HG03378 (cell line): ENCODE measurements around the gene NELFB.

Source experiments
- ATAC-seq: cut with Tn5 transposase; IDR thresholded peaks from one replicate; pipeline ENCODE4 v1.9.1; 2021; ENCODE audit warnings: mild to moderate bottlenecking, moderate library complexity; ENCODE audit not compliant: unreplicated experiment

Gene NELFB

DNA sequence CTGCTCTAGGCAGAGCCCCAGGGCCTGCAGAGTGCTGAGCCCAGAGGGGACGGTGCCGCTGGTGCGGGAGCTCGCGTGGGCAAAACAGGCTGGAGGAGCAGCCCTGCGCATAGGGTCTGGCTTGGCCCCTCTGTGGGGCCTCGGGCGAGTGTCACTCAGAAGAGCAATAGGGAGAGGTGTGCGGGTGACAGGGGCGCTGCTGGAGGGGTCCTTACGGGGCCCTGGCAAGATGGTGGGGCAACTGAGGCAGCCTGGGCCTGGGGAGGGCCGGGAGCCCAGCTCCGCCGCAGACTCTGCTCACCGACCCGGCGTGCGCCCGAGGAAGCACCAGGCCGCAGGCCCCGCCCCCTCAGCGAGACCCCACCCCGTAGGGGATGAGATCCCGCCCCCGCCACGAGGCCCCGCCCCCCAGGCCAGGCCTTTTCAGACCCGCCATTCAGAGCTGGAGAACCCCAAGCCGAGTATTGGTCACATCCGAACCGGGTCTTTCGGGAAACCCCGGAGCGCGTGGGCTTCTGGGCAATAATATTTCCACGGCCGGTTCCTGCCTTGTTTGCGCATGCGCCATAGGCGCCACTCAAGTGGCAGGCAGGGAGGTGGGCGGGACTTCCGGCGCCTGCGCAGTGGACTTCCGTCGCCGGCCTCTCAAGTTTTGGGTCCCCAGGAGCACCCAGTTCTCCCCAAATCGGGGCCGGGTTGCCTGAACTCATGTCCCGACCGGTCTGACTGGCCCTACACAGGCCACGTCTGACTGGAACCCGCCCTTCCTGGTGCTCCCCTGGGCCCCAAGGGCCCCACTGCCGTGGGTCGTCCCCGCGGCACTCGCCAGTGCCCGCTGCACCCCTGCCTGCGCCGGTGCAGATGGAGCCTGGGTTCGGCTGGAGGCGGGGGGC, 31.8 kb upstream of the NELFB start:
- ATAC-seq: peak; percentile 56

DNA sequence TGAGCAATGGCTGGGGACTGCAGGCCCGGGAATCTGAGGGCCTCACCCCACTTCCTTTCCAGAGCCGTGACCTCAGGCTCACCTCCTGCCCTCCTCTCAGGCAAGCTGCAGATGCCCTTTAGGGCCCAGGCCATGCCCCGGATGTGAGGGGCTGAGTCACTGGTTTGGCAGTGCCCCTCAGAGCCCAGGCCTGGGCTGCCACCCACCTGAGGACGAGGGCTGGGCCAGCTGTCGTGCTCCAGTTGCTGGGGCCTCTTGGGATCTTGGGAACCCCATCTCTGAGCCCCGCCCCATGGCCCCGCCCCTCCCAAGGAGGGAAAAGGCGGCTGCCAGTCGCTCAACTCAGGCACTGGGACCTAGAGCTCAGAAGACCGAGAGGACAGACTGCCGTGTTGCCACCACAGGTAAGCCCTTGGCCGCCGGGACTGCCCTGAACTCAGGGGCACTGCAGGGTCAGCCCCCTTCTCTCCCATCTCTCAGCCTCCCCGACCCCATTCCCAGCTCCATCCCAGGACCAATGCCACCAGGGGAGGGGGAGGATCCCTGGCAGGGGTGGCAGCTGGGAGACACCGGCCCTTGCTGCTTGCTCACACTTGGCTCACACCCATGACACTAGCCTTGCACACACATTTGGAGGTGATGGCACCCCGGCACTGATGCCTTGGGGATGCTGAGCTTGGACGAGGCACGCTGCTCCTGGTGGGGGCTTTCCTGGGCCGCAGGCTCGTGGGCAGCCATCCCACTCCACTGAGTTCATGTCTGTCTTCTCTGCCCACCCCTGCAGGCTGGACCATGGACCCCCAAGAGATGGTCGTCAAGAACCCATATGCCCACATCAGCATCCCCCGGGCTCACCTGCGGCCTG, 30.1 kb upstream of the NELFB start, which contains the start of gene CYSRT1:
Gene CYSRT1, plus strand, starts transcription at position 345 of the 865 bp plus-strand sequence. Its CDS starts 448 bp downstream, at position 793.
- no peak for ATAC-seq

DNA sequence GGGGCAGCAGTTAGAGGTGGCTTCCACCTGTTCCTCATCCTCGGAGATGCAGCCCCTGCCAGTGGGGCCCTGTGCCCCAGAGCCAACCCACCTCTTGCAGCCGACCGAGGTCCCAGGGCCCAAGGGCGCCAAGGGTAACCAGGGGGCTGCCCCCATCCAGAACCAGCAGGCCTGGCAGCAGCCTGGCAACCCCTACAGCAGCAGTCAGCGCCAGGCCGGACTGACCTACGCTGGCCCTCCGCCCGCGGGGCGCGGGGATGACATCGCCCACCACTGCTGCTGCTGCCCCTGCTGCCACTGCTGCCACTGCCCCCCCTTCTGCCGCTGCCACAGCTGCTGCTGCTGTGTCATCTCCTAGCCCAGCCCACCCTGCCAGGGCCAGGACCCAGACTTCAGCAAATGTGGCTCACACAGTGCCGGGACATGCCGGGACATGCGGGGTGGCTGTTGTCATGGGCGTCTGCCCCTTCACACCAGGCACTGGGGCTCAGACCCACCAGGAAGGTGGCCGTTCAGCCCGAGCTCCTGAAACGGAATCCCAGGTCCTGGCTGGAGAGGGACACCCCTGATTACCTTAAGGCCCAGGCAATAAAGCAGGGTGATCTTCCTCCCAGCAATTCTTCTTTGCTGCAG, 29.3 kb upstream of the NELFB start:
- ATAC-seq: no peak

DNA sequence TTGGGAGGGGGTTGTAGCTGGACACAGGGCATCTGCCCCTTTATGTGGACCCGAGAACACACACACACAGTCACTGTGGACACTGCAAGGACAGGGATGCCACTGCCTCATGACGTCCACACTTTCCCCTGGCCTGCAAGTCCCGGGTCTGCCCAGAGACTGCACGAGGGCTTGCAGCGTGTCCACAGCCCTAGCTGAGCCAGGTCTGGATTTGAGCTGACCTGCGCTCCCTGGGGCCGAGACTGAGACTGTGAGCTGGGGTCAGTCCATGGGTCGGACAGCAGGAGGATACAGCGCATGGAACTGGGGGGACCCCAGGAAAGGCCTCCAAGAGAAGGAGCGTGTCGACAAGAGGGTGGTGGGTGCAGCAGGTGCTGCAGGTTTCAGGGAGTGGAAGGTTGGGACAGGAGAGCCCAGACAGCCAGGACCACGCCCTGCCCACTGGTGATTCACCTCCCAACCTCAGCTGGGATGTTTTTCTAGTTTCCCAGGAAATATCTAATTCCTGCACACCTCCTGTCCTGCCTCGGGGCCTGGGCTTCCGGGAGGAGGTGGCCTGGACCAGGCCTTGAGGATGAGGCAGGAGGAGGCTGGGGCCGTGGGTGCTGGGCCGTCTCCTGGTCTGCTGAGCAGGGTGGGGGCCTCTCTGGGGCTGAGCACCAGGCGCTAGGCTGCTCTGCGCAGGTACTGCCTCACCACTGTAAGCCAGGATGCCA, 28.6 kb upstream of the NELFB start:
- no peak for ATAC-seq

DNA sequence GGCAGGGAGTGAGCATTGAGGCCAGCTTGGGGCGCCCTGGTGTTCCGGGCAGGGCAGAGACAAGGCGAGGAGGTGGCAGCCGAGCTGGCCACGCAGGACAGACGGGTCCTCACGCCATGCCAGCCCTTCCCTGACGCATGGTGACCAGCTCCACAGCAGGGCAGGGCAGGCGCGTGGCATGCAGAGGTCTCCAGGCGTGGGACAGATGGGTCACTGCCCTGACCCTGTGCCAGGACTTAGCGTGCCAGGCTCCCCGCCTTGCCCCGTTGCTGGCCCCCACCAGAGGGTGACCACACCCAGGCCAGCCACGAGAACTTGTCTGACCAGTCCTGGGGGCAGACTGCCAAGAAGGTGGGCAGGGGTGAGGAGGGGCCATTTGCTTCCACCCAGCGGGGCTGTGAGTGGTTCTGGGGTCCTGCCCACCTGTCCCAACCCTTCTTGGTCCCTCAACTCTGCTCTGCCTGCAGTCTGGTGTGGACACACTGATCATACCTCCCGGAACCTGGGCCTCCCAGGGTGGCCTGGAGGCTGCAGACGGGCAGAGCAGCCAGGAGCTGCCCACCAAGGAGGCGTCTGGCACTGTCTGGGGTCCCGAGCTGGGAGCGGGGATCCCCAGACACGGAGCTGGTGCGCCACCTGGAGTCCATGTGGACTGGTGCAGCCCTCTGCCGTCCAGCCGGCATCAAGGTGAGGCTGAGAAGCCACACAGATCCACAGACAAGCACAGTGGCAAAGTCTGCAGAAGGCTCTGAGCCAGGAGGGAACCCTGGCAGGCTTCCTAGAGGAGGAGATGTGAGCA, 27.9 kb upstream of the NELFB start, which contains the start of gene RNF224:
Gene RNF224, plus strand, starts transcription at position 449 of the 799 bp plus-strand sequence. CDS start 834 bp downstream, outside the sequence.
- ATAC-seq: no peak

DNA sequence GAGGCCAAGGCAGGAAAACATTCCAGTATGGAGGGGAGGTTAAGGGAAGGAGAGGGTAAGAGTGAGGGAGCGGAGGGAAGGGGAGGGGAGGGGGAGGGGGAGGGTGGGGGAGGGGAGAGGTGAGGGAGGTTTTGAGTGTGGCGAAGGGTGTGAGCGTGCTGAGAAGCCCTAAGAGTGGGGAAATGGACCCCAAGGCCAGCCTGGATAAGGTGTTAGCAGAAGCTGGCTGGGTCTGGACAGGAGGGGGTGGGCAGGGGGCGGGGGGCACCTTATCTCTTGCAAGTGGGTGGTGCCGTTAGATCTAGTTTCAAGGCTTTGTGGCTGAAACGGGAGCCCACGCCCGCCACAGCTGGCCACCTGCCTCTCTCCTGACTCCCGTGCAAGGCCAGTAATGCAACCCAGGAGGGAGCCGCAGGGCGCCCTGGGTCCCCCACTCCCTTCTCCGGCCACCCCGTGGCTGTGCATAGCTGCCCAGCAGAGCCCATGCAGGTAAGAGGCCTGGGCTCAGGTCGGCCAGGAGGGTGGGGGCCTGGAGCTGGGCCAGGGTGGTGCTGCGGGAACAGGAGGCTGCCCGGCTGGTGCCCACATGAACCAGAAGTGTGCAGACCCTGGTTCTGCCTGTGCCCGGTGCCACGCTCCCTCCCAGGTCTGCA, 27.1 kb upstream of the NELFB start:
- ATAC-seq: no peak

DNA sequence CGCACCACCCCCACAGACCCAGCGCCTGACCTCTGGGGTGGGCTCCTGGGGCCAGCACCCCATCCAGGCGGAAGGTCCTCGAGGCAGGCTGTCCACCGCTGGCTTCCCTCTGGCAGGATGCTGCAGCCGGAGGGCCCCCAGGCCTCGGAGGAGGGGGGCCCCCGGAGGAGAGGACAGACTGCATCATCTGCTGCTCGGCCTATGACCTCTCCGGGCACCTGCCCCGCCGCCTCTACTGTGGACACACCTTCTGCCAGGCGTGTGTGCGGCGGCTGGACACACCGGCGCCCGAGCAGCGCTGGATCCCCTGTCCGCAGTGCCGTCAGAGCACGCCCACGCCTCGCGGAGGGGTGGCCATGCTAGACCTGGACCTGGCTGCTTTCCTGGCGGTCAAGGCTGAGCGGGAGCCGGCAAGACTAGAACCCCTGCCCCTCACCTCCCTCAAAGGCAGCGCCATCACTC, 26.6 kb upstream of the NELFB start:
- no peak for ATAC-seq

DNA sequence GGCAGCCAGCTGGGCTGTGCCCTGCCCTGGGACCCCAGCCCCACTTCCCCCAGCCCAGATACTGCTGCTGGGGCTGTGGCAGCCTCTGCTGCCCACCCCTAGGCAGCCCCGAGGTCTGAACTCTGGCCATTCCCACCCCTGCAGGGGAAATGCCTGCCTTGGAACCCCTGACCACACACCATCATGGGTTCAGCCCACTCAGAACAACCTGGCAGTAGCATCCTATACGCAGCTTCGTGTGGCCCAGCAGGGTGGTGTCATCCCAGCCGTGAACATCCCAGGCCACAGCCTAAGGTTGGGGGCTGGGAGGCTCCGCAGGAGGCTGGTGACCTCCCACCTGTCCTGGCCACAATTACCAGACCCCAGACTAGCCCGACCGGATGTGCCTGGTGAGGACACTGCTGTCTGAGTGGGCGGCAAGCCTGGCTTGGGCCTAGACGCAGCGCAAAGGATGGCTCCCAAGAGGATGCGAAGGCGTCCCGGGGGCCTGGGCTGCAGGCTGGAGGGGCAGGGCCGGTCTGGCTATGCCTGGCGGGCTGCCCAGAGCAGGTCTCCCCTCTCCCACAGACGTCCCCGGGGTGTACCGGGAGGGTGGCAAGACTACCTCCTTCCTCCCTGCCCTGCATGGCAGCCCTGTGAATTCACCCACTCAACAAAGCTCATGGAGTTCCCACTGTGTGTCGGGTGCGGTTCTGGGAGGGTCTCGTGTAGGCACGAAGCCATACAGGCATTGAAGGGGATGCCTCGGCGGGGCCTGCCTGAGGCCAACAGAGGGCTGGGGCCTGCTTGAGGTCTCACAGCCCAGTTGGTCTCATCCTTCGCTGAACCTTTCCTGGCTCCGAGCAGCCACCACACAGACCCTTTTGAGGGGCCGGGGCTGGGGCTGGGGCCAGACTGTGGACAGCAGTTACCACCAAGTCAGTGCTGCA, 25.9 kb upstream of the NELFB start:
- ATAC-seq: no peak

DNA sequence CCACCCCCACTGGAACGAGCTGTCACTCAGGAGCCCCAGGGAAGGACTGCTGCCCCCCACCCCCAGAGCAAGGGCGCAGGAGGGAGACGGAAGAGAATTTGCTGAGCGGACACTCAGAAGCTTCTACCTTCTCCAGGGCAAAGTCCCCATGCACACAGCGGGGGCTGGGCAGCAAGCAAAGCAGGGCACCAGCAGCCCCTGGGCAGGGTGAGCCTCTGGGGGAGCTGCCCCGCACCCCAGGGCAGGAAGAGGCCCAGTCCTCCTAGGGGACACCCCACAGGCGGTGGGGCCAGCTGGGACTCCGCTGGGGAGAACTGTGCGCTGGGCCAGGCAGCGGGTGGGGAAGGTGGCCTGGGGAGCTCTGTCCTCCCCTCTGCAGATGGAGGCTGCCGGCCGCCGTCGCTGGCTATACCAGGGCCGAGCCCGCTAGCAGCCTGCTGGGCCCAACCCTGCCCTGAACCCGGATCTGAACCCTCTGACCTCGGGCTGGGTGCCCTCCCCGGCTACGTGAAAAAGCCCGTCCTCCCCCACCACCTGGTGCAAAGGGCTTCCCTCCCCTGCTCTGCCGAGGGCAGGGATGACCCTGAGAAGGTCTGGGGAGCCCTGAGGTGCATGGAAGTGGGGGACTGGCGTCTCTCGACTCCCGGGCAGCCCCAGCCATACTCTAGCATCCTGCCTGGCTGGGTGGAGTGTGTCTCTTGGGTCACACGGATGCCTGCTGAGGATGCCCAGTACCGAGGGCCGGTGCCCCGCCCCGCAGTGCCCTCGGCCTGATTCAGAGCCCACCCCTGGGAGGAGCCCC, 25.0 kb upstream of the NELFB start:
- ATAC-seq: no peak

DNA sequence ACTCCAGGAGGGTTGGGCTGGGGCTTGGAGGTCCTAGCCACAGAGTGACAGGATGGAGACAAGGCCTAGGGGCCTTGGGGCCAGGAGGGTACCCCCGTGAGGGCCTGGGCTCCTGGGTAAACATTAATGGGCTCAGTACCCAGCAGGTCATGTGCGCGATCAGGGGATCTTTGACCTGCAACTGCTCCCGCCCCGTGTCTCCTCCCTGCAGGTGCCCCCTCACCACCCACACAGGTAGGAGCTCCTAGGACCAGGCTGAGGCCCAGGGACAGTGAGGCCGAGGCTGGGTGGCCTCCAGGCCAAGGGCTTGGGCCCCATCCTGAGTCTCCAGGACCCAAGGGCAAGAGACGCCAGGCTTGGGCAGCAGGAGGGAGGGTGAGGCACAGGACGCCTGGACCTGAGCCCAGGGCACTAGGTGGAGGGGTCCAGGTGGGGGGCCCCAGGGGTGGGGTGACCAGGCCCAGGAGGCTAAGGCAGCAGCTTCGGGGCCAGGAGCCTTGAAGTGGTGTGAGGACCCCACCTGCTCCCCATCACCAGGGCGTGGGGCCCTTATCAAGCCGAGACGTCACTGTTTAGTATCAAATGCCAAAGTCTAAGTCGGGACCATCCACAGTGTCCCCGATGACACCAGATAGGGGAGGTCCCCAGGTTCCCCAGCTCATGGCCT, 24.3 kb upstream of the NELFB start, which contains the start of gene SLC34A3:
Gene SLC34A3, plus strand, starts transcription at position 197 of the 667 bp plus-strand sequence. CDS start 802 bp downstream, outside the sequence.
- no peak for ATAC-seq

DNA sequence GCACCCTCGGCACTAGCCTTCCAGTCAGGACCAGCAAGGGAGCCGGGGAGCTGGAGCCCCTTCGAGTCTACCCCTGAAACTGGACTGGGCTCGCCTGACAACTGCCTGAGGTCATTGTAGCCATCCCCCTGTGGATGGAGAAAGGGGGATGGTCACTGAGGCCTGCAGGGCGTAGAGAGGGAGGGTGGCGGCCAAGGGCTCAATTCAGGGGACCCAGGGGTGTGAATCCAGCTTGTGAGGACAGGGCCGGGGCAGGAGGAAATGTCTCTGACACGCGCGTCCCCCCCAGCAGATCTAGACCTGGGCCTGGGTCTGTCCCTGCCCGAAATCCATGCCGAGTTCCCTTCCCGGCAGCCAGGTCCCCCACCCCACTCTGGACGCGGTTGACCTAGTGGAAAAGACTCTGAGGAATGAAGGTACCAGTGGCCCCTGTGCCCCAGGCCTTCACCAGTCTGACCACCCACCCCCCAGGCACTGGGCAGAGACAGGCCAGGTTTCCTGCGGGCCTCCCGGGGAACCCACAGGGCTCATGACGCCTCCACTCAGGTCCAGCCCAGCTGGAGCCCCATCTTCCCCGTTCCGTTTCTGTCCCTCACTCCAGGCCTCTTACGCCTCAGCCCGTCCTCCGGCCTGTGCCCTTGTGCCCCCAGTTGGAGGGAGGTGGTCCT, 23.6 kb upstream of the NELFB start:
- no peak for ATAC-seq

DNA sequence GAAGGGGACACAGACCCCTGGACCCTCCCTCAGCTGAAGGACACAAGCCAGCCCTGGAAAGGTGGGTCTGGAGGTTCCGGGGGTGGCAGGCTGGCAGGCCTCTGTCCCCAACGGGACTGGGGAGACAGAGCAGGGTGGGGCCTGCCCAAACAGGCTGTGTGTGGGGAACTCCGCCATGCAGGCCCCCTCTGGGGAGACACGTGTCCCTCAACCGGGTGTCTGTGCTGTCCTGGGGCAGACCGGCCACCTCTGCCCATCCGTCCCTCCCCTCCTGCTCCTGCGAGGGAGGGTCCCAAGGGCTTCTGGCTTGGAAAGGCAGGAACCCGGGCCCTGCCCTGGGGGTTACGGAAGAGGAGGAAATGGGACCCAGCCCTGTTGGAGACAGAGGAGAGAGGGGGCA, 23.0 kb upstream of the NELFB start:
- ATAC-seq: no peak

DNA sequence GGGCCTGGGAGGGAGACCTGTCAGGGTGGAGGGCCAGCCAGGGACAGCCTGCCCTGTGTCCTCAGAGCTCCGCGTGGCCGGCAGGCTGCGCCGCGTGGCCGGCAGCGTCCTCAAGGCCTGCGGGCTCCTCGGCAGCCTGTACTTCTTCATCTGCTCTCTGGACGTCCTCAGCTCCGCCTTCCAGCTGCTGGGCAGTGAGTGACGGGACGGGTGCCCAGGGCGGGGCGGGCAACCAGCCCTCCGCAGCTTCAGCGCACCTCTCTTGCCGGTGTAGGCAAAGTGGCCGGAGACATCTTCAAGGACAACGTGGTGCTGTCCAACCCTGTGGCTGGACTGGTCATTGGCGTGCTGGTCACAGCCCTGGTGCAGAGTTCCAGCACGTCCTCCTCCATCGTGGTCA, 22.6 kb upstream of the NELFB start:
- ATAC-seq: no peak

DNA sequence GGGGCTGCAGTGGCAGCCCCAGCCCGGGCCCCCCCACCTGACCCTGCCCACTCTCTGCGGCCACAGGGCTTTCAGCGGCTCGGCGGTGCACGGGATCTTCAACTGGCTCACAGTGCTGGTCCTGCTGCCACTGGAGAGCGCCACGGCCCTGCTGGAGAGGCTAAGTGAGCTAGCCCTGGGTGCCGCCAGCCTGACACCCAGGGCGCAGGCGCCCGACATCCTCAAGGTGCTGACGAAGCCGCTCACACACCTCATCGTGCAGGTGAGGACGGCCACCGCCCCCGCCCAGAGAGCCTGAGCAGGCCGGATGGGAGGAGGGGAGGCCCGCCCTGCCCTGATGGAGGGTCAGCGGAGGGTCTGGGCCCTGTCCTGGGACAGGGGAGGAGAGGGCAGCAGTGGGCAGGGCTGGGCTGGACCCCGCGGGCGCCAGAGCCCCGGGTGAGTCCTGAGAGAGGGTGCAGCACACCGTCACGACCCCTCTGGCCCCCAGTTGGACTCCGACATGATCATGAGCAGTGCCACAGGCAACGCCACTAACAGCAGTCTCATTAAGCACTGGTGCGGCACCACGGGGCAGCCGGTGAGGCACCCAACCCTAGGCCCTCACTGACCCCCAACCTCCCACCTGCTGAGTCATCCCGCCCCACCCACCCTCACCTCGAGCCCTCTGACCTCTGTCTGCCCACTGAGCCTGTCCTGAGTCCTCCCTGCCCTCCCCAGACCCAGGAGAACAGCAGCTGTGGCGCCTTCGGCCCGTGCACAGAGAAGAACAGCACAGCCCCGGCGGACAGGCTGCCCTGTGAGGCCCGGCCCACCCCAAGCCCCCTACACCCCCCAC, 21.8 kb upstream of the NELFB start:
- no peak for ATAC-seq

DNA sequence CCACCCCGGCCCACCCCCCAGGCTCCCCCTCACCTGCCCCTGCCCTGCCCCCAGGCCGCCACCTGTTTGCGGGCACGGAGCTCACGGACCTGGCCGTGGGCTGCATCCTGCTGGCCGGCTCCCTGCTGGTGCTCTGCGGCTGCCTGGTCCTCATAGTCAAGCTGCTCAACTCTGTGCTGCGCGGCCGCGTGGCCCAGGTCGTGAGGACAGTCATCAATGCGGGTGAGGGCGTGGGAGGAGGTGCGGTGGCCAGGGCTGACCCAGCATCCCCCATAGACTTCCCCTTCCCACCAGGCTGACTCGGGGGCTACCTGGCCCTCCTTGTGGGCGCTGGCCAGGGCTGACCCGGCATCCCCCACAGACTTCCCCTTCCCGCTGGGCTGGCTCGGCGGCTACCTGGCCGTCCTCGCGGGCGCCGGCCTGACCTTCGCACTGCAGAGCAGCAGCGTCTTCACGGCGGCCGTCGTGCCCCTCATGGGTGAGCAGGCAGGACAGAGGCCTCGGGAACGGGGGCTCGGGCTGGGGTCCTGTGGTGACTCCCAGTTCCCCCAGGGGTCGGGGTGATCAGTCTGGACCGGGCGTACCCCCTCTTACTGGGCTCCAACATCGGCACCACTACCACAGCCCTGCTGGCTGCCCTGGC, 21.0 kb upstream of the NELFB start:
- no peak for ATAC-seq
